SK-N-MC (cell line): ENCODE measurements around the gene TMEM163.
"Not testable (repeated sequence)": the region's sequence is repeated elsewhere in the genome, so short reads cannot be mapped to it uniquely, and the experiment has no call there.

Experiments used
- DNase-seq: peaks from one replicate; pipeline ENCODE4 v3.0.0-alpha.2; 2011; ENCODE audit warnings: low read depth, low spot score
- H3K27ac ChIP-seq: fragments of 200-600 bp; sonication (generic); 2 replicates; pipeline ENCODE4 v1.5.1; 2016; ENCODE audit warnings: mixed run types
- H3K36me3 ChIP-seq: fragments of 200-600 bp; sonication (generic); 2 replicates; pipeline ENCODE4 v1.6.1; 2017; ENCODE audit warnings: antibody characterized with exemption, low read length, mixed read lengths; ENCODE audit not compliant: insufficient read depth
- H3K4me3 ChIP-seq: fragments of 200-600 bp; sonication (generic); 2 replicates; pipeline ENCODE4 v1.5.1; 2016
- H3K9ac ChIP-seq: fragments of 200-600 bp; sonication (generic); 2 replicates; pipeline ENCODE4 v1.8.0; 2017; ENCODE audit warnings: mixed run types, mixed read lengths; ENCODE audit not compliant: insufficient read length
- H3K9me3 ChIP-seq: fragments of 200-600 bp; sonication (generic); 2 replicates; pipeline ENCODE4 v1.6.1; 2017; ENCODE audit warnings: low read depth, mild to moderate bottlenecking, antibody characterized with exemption, low read length, moderate library complexity, mixed read lengths
- EZH2 ChIP-seq: fragments of 200-600 bp; sonication (generic); IDR thresholded peaks from one replicate; pipeline ENCODE4 v1.6.1; 2017; ENCODE audit warnings: antibody characterized with exemption
- FOXP2 ChIP-seq: optimal IDR thresholded peaks from 2 replicates; pipeline ENCODE3; 2011; ENCODE audit warnings: mild to moderate bottlenecking, moderate library complexity; ENCODE audit not compliant: insufficient read depth; ENCODE audit errors: extremely low read length, control extremely low read depth
- POLR2AphosphoS5 ChIP-seq: IDR thresholded peaks from 2 replicates; pipeline ENCODE4 v1.6.1; 2012; ENCODE audit warnings: mild to moderate bottlenecking, low read depth, low read length, borderline replicate concordance

Gene TMEM163

GRCh38 chr2:134568413-134568812, 150.4 kb downstream of the TMEM163 start:
- no peak for TF ChIP-seq POLR2AphosphoS5
- Histone ChIP-seq H3K27ac (no peak overlapping the region), H3K4me3 (no peak overlapping the region), H3K36me3 (no peaks in the 10 kb centered on the region), H3K9me3 (no peaks in the 10 kb centered on the region), H3K9ac (no peak overlapping the region)
- DNase-seq: no peak

GRCh38 chr2:134567666-134568065, 151.1 kb downstream of the TMEM163 start:
- Histone ChIP-seq H3K36me3 (no peaks in the 10 kb centered on the region), H3K27ac (no peak overlapping the region), H3K9me3 (no peaks in the 10 kb centered on the region), H3K4me3 (no peak overlapping the region), H3K9ac (no peak overlapping the region)
- DNase-seq: no peak
- no peak for TF ChIP-seq FOXP2
- no peak for TF ChIP-seq POLR2AphosphoS5
- no peak for TF ChIP-seq EZH2

GRCh38 chr2:134564955-134565354, 153.8 kb downstream of the TMEM163 start:
- not testable (repeated sequence) for H3K9me3 ChIP-seq, DNase-seq

GRCh38 chr2:134564549-134564948, 154.3 kb downstream of the TMEM163 start:
- no peak for DNase-seq
- H3K27ac ChIP-seq: no peak overlapping the region
- no peaks in the 10 kb centered on the region for H3K36me3 ChIP-seq
- no peak overlapping the region for H3K4me3 ChIP-seq
- no peaks in the 10 kb centered on the region for H3K9me3 ChIP-seq
- H3K9ac ChIP-seq: no peak overlapping the region
- TF ChIP-seq FOXP2: no peak
- no peak for TF ChIP-seq POLR2AphosphoS5
- no peak for TF ChIP-seq EZH2

More at GRCh38 chr2:134564955-134565354, 153.8 kb downstream of the TMEM163 start:
- H3K27ac ChIP-seq, H3K9ac ChIP-seq, H3K4me3 ChIP-seq, H3K36me3 ChIP-seq: not testable (repeated sequence)

- Histone ChIP-seq H3K9me3 (no peaks in the 10 kb centered on the region), H3K36me3 (no peaks in the 10 kb centered on the region), H3K27ac (no peak overlapping the region), H3K4me3 (no peak overlapping the region), H3K9ac (no peak overlapping the region)
- no peak for TF ChIP-seq FOXP2
- TF ChIP-seq EZH2: no peak
- TF ChIP-seq POLR2AphosphoS5: no peak
- no peak for DNase-seq
Measured at GRCh38 chr2:134558208-134558830, 160.5 kb downstream of the TMEM163 start.

GRCh38 chr2:134555411-134555810, 163.4 kb downstream of the TMEM163 start:
- no peak overlapping the region for H3K4me3 ChIP-seq
- H3K9me3 ChIP-seq: no peaks in the 10 kb centered on the region
- TF ChIP-seq FOXP2 (no peak), POLR2AphosphoS5 (no peak), EZH2 (no peak)
- H3K27ac ChIP-seq: no peak overlapping the region
- no peaks in the 10 kb centered on the region for H3K36me3 ChIP-seq
- H3K9ac ChIP-seq: no peak overlapping the region
- DNase-seq: no peak

GRCh38 chr2:134553657-134554056, 165.1 kb downstream of the TMEM163 start:
- DNase-seq: no peak
- Histone ChIP-seq H3K4me3 (no peak overlapping the region), H3K36me3 (no peaks in the 10 kb centered on the region), H3K9ac (no peak overlapping the region), H3K9me3 (no peaks in the 10 kb centered on the region), H3K27ac (no peak overlapping the region)
- TF ChIP-seq EZH2 (no peak), POLR2AphosphoS5 (no peak)

GRCh38 chr2:134550566-134551164, 168.1 kb downstream of the TMEM163 start:
- DNase-seq: no peak
- Histone ChIP-seq H3K27ac (no peak overlapping the region), H3K4me3 (no peak overlapping the region), H3K9me3 (no peaks in the 10 kb centered on the region), H3K9ac (no peak overlapping the region), H3K36me3 (no peaks in the 10 kb centered on the region)
- no peak for TF ChIP-seq FOXP2
- no peak for TF ChIP-seq POLR2AphosphoS5

DNA sequence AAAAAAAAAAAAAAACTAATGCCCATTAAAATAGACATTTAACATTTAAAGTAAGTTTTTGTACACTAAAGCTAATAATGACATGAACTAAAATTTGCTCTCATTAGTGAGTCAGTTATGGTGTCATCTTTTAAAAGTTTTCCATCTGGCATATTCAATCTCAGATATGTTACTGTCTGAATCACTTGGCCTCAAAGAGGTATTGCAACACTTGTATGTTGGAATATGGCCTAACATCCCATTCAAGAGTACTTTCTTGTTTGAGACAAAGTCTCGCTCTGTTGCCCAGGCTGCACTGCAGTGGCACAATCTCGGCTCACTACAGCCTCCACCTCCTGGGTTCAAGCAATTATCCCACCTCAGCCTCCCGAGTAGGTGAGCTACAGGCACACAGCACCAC, 169.7 kb downstream of the TMEM163 start:
- no peak for DNase-seq
- Histone ChIP-seq H3K9me3 (no peaks in the 10 kb centered on the region), H3K36me3 (no peaks in the 10 kb centered on the region), H3K4me3 (no peak overlapping the region), H3K9ac (no peak overlapping the region), H3K27ac (no peak overlapping the region)
- TF ChIP-seq EZH2: no peak
- no peak for TF ChIP-seq POLR2AphosphoS5
- TF ChIP-seq FOXP2: no peak
